Activated naive CD4-positive, alpha-beta T cell treated with Interleukin-2 at 50 U/mL for 16 hours (primary cell): ENCODE data around the gene TRAPPC10.
"Not testable (repeated sequence)": the region's sequence is repeated elsewhere in the genome, so short reads cannot be mapped to it uniquely, and the experiment has no call there.

Source experiments
- DNase-seq: peaks from one replicate; pipeline ENCODE4 v3.0.0-alpha.2; 2020

TRAPPC10 gene

DNA sequence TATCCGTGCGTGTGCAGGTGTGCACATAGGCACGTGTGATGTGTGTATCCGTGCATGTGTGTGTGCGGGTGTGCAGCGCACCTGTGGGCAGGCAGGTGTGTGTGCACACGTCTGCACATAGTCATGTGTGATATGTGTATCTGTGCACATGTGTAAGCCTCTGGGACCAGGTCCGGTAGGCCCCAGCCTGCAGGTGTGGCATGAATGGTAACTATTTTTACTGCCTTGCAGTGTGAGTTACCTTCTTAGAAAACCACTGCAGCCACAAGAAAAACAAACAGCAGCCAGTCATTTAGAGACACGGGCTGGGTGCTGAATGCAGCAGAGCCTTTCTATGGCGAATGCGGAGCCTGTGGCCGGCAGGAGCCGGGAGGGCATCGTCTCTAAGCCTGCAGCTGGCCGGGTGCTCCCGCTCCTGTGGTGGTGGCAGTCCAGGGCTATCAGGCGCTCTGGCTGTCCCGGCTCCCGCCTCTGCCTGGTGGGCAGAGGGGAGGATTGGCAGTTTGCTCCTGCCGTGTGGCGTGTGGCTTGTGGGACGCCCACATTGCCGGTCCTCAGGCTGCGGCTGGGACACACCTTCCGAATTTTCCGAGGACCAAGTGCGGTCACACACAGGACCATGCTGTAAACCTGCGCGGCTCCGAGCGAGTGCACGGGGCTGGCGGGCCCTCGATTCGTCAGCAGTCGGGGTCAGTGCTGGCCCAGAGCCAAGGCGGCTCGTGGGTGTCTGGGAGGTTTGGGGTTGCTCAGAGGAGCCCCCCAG, 143.3 kb downstream of the TRAPPC10 start:
- DNase-seq = not testable (repeated sequence)

DNA sequence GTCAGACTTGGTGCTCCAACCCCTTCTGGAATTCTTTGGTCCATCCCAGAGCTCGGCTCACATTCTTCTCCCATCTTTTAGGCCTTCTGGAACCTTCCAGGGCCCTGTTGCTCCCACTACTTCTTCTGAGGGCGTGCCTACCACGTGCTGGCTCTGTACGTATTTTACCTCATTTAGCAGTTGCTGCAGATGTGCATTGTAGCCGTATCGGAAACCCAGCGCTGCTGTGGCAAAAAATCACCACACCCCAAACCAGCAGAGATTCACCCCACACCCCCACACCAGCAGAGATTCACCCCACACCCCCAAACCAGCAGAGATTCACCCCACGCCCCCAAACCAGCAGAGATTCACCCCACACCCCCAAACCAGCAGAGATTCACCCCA, 143.9 kb downstream of the TRAPPC10 start:
- not testable (repeated sequence) for DNase-seq
